Omental fat pad (tissue), 4 donors: Measurements from ENCODE around the gene GRHL1. TPM values are rescaled to one million over a fixed set of nuclear protein-coding genes. Genes with fewer than 3 reads are reported as not detected.

Experiments
- ATAC-seq: fragments of 150-250 bp; one replicate; pipeline ENCODE4 v1.9.1; 2016; ENCODE audit warnings: mild to moderate bottlenecking, moderate library complexity; ENCODE audit not compliant: low FRiP score
- DNase-seq: peaks from one replicate; pipeline ENCODE4 v3.0.0-alpha.2; 2019; ENCODE audit warnings: low spot score
- CTCF ChIP-seq, 3 donors: fragments of 450-650 bp; IDR thresholded peaks; one replicate each; pipeline ENCODE4 v1.5.1; 2016 to 2017; ENCODE audit warnings: antibody characterized with exemption in 3 of 3, mild to moderate bottlenecking in 3 of 3, moderate library complexity in 2 of 3
- total RNA-seq, 4 donors: library from RNA; depleted of rRNA; stranded (reverse); fragments of >200 nt; gene quantifications; one replicate each; pipeline ENCODE4 v1.1.0, GENCODE V29; 2016

The GRHL1 gene
- total RNA-seq, 4 donors from 2014 or later, result 0.95 to 15.1 (median 5.1) TPM

DNA sequence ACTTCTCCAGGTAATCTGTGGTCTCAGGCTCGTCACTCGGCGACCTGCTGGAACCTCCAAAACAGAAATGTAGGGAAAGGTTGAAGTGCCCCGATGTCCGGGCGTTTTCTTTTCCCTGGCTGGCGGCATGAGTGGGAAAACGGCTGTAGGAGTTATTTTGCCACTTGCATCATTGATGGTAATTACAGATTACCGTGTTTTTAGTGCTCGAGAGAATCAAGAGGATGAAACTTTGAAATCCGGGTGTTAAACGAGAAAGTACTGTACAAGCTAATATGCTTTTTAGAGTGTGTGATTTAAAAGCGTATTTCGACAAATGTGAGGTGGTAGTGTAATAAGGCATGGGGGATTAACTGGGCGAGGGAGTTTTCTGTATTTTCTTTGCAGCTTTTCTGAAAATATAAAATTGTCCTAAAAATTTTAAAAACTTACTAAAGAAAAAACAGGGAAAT lies 819 bp downstream of the GRHL1 start:
- no peak for TF ChIP-seq CTCF (IDR thresholded peaks at IDR 0.05)
- ATAC-seq (no peak), DNase-seq (no peak)

DNA sequence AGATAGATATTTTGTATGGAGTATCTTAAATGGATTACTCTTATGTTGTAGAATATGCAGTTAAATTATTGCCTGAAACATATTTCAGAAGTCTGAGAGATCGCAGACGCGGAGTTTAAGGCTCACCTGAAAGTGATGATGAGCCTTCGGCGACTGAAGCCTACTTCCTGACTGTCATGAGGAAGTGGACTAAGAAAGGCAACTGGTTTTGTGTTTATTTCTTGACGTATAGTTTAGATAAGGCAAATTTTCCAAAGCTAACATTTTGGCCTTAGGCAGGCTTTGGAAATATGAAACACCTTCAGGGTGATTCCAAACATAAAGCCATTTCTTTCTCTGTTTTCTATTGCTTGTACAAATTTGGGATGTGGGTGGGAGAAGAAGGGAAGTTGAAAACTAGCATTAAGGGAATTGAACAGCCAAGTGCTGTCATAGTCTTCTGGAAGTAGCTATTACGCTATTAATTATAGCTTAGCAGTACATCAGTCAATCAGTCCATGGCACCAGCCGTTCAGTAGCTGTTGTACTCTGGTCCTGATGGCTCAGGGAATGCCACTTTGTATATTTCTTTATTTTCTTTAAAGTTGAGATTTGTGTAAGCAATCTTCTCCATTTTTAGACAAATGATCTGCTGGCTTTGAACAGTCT lies 1.5 kb downstream of the GRHL1 start:
- DNase-seq, result no peak
- no peak for ATAC-seq
- no peak for TF ChIP-seq CTCF (IDR thresholded peaks at IDR 0.05)

- ATAC-seq, result no peak
- no peak for TF ChIP-seq CTCF (IDR thresholded peaks at IDR 0.05)
- no peak for DNase-seq
Measured at GRCh38 chr2:9954136-9954535, 2.6 kb downstream of the GRHL1 start.

- no peak for DNase-seq
- ATAC-seq, result no peak
- TF ChIP-seq CTCF (IDR thresholded peaks at IDR 0.05), result no peak
Measured at GRCh38 chr2:9958057-9958456, 6.6 kb downstream of the GRHL1 start.

DNA sequence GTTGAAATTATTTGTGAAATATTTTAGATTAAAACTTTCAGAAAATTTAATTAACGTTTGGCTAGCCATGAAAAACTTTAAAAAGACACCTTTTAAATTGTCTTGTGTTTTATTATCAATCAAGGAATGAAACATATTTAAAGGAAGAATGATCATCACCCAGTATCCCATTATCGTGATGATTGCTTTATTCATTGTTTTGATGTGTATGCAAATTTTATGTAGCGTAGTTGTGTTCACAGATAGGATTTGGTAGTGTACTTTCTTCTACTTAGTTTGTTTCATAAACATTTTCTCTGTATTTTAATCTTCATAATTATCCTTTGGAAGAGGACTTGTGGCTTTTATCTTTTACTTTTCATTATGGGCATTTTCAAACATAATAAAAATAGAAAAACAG lies 7.8 kb downstream of the GRHL1 start:
- ATAC-seq, result no peak
- no peak for TF ChIP-seq CTCF (IDR thresholded peaks at IDR 0.05)

DNA sequence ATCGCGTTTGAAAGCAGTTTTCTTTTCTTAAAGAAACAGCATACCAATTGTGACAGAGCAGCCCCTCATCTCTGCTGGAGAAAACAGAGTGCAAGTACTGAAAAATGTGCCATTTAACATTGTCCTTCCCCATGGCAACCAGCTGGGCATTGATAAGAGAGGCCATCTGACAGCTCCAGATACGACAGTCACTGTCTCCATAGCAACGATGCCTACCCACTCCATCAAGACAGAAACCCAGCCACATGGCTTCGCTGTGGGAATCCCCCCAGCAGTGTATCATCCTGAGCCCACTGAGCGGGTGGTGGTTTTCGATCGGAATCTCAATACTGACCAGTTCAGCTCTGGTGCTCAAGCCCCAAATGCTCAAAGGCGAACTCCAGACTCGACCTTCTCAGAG lies 9.5 kb downstream of the GRHL1 start:
- DNase-seq (no peak), ATAC-seq (no peak)
- TF ChIP-seq CTCF (IDR thresholded peaks at IDR 0.05), result no peak

More for the DNA sequence above, 7.8 kb downstream of the GRHL1 start:
- DNase-seq, result no peak

GRCh38 chr2:9964334-9964980 lies 13.0 kb downstream of the GRHL1 start:
- DNase-seq (no peak), ATAC-seq (no peak)
- no peak for TF ChIP-seq CTCF (IDR thresholded peaks at IDR 0.05)
